Stimulated activated CD8-positive, alpha-beta memory T cell treated with anti-CD3 and anti-CD28 coated beads, Interleukin-7, amount 100 ng/mL, for 4 hours (primary cell): ENCODE results near the gene TNFRSF9.

Experiments used
- DNase-seq, 2 donors: peaks; one replicate each; pipeline ENCODE4 v3.0.0-alpha.2; 2020; ENCODE audit warnings: low read depth in 2 of 2

TNFRSF9 gene

GRCh38 chr1:7873801-7874795 lies 66.5 kb downstream of the TNFRSF9 start:
- no peak for DNase-seq

- no peak for DNase-seq
Observed at GRCh38 chr1:7871136-7871535, 69.5 kb downstream of the TNFRSF9 start.

- no peak for DNase-seq
Observed at GRCh38 chr1:7869136-7869920, 71.3 kb downstream of the TNFRSF9 start.

DNA sequence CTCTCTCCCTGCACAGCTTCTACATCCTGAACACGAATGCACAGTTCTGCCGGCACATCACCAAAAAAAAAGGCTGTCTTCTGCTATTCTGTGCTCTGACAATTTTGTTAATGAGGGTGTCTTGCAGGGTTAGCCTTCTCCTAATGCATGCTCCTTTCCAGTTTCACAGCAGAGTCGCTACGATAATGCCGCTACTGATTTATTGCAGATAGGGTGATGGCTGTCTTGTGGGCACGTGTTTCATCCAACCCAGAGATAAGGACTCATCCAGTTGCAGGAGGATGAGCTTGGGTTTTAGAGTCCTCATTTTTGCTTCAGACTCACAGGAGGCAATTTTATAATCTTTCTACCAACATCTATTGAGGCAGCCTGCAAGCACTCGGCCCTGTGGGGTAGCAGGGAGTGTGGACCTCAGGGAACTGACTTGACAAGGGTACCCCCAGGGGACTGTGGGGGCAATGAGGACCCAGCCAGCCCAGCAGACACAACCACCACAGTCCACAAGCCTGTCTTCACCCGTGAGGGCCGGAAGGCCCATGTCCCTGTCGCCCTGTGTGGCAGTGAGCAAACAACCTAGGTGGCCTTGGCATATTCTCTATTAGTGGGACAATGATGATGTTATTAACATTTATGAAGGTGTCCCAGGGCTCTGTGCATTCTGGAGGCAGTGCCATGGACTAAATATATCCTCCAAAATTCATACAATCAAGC lies 72.4 kb downstream of the TNFRSF9 start:
- DNase-seq, result no peak

GRCh38 chr1:7865978-7866377 lies 74.7 kb downstream of the TNFRSF9 start:
- DNase-seq, result no peak
